HepG2 (cell line): Measurements from ENCODE around the gene ADIPOR1. TPM values are rescaled to one million over a fixed set of nuclear protein-coding genes. Genes with fewer than 3 reads are reported as not detected.

Experiments
- ATAC-seq: fragments of 200-7000 bp; cut with Tn5 transposase; 3 replicates; pipeline ENCODE4 v1.9.1; 2020; ENCODE audit warnings: mild to moderate bottlenecking, moderate library complexity
- BruUV-seq: library from RNA; stranded (reverse); fragments of 400-500 nt; replicated peaks from 2 replicates; lab custom pipeline; 2021; lab: Mats Ljungman, UMichigan
- CTCF ChIA-PET: fragments of 300-600 bp; formaldehyde crosslinking; extraction: SDS; loops from one replicate; lab custom pipeline; 2021; ENCODE audit warnings: low total read pairs, inconsistent platforms, low intra/inter-chr PET ratio; lab: Yijun Ruan, JAX
- POLR2A ChIA-PET: fragments of 350-600 bp; sonication (Branson Sonifier 250); formaldehyde crosslinking; loops from one replicate; lab custom pipeline; 2020; ENCODE audit warnings: antibody characterized with exemption, inconsistent platforms; lab: Yijun Ruan, JAX
- DNase-seq: peaks from one replicate; pipeline ENCODE4 v3.0.0-alpha.2; 2015; ENCODE audit warnings: low spot score
- FAIRE-seq: peaks from 3 replicates; lab custom pipeline; 2011; peaks lifted over from hg19 to GRCh38; lab: Jason Lieb, UNC
- H2AFZ ChIP-seq: one replicate; pipeline ENCODE4 v1.6.1; 2011; ENCODE audit warnings: low read length, inconsistent platforms
- H3K27ac ChIP-seq: fragments of 300-600 bp; 3 replicates; pipeline ENCODE4 v1.8.0; 2011; ENCODE audit warnings: mixed run types, mild to moderate bottlenecking, mixed read lengths, low read length, inconsistent platforms; ENCODE audit not compliant: insufficient read depth; ENCODE audit errors: extremely low read length
- H3K27me3 ChIP-seq, 2 experiments: fragments of 200-600 bp in 1 of 2; 2 replicates in 1 of 2; 3 replicates in 1 of 2; pipeline versions ENCODE4 v1.6.0 to v1.8.0; 2011; ENCODE audit warnings: low read length in 2 of 2, mild to moderate bottlenecking in 2 of 2, moderate library complexity in 2 of 2, inconsistent platforms in 1 of 2; ENCODE audit not compliant: insufficient read depth in 2 of 2, control insufficient read depth in 1 of 2
- H3K36me3 ChIP-seq, 2 experiments: fragments of 200-600 bp in 1 of 2; replicated peaks in 1 of 2; 2 replicates in 1 of 2; 3 replicates in 1 of 2; pipeline versions ENCODE4 v1.5.1 to v1.8.0; 2011; ENCODE audit warnings: low read length in 2 of 2, inconsistent platforms in 1 of 2; ENCODE audit not compliant: insufficient read depth in 2 of 2, control insufficient read depth in 1 of 2
- H3K4me1 ChIP-seq: 2 replicates; pipeline ENCODE4 v1.5.1; 2012; ENCODE audit warnings: low read length, inconsistent platforms; ENCODE audit not compliant: insufficient read depth
- H3K4me2 ChIP-seq: 2 replicates; pipeline ENCODE4 v1.6.0; 2011; ENCODE audit warnings: low read depth, low read length, inconsistent platforms
- H3K4me3 ChIP-seq, 3 experiments: fragments of 200-600 bp in 1 of 3; sonication (generic), shearing (Covaris generic) in 1 of 3; replicated peaks in 1 of 3; 2 replicates each; pipeline ENCODE4 v1.5.1; 2011 to 2016; ENCODE audit warnings: low read length in 3 of 3, inconsistent platforms in 2 of 3, low read depth in 2 of 3, mild to moderate bottlenecking in 2 of 3, control low read depth in 1 of 3, mixed read lengths in 1 of 3; ENCODE audit not compliant: insufficient read depth in 1 of 3
- H3K79me2 ChIP-seq: one replicate; pipeline ENCODE4 v1.6.1; 2011; ENCODE audit warnings: low read length, inconsistent platforms; ENCODE audit not compliant: insufficient read depth
- H3K9ac ChIP-seq: 2 replicates; pipeline ENCODE4 v1.6.0; 2011; ENCODE audit warnings: mild to moderate bottlenecking, low read depth, low read length, inconsistent platforms; ENCODE audit not compliant: insufficient read depth
- H3K9me3 ChIP-seq: 2 replicates; pipeline ENCODE4 v1.5.1; 2012; ENCODE audit warnings: mild to moderate bottlenecking, low read length
- H4K20me1 ChIP-seq: 2 replicates; pipeline ENCODE4 v1.6.0; 2011; ENCODE audit warnings: inconsistent platforms, mild to moderate bottlenecking, low read length, moderate library complexity; ENCODE audit not compliant: insufficient read depth
- KLF15 ChIP-seq: sonication (generic); formaldehyde crosslinking; IDR thresholded peaks from 2 replicates; pipeline ENCODE4 v1.8.1; 2023; ENCODE audit warnings: borderline replicate concordance, mild to moderate bottlenecking, inconsistent platforms, missing genetic modification reagents, mixed read lengths
- PTBP1 ChIP-seq: fragments of 200-400 bp; formaldehyde crosslinking; IDR thresholded peaks from 2 replicates; pipeline ENCODE4 v1.6.1; 2018; ENCODE audit warnings: low read length, low read depth; ENCODE audit not compliant: poor library complexity, severe bottlenecking
- SNAI1 ChIP-seq: sonication (generic); formaldehyde crosslinking; IDR thresholded peaks from 2 replicates; pipeline ENCODE4 v1.5.0; 2020; ENCODE audit warnings: mild to moderate bottlenecking, missing genetic modification reagents, borderline replicate concordance
- SNAPC2 ChIP-seq: sonication (generic); formaldehyde crosslinking; IDR thresholded peaks from 2 replicates; pipeline ENCODE4 v1.8.1; 2022; ENCODE audit warnings: mild to moderate bottlenecking, missing genetic modification reagents
- SRSF4 ChIP-seq: fragments of 200-400 bp; formaldehyde crosslinking; IDR thresholded peaks from one replicate; pipeline ENCODE4 v1.6.1; 2018; ENCODE audit warnings: mild to moderate bottlenecking, low read depth, low read length, moderate library complexity; ENCODE audit not compliant: poor library complexity, severe bottlenecking
- ZNF234 ChIP-seq: sonication (generic); formaldehyde crosslinking; conservative IDR thresholded peaks from 2 replicates; pipeline ENCODE4 v1.5.1; 2020; ENCODE audit warnings: mild to moderate bottlenecking, missing genetic modification reagents
- ZNF570 ChIP-seq: sonication (generic); formaldehyde crosslinking; IDR thresholded peaks from 2 replicates; pipeline ENCODE4 v1.4.0; 2020; ENCODE audit warnings: mild to moderate bottlenecking, missing genetic modification reagents, borderline replicate concordance
- WGBS: methylation state at CpG from one replicate; pipeline ENCODE4 v1.1.6; 2017; ENCODE audit warnings: low lambda C conversion rate; 5-methylcytosine and 5-hydroxymethylcytosine counted together
- in situ Hi-C: cut with HindIII; loops from 2 replicates; pipeline ENCODE4 v1.10.0; 2017; ENCODE audit warnings: low pct_unique_long_range_greater_than_20kb; ENCODE audit not compliant: extremely low pct_ligation_motif_present
- intact Hi-C: fragments of 100-400 bp; cut with micrococcal nuclease; formaldehyde crosslinking; loops from one replicate; pipeline ENCODE4 v1.10.0; 2022; ENCODE audit not compliant: unreplicated experiment
- polyA plus RNA-seq, 8 experiments: library from polyadenylated mRNA; depleted of rRNA in 3 of 8; stranded (reverse) in 7 of 8; unstranded in 1 of 8; fragments of >200 nt; fragmentation: Illumina TruSeq in 4 of 8; extraction: Trizol in 4 of 8; gene quantifications; 2 replicates each; pipeline versions ENCODE4 v1.2.1 to v1.2.3, GENCODE V29; 2011 to 2016; ENCODE audit warnings: low read depth in 4 of 8, missing spikeins in 1 of 8, mixed read lengths in 1 of 8; ENCODE audit not compliant: insufficient read depth in 1 of 8
- total RNA-seq, 5 experiments: library from RNA; depleted of rRNA; stranded (reverse); fragments of >200 nt; fragmentation: Illumina TruSeq; extraction: Trizol; gene quantifications; 2 replicates each; pipeline ENCODE4 v1.2.3, GENCODE V29; 2016; ENCODE audit warnings: low read depth in 1 of 5
- TF ChIP-seq, protein P1 (sequence below): sonication (generic); formaldehyde crosslinking; IDR thresholded peaks from 2 replicates; pipeline ENCODE4 v1.4.0; 2020; ENCODE audit warnings: missing genetic modification reagents
- TF ChIP-seq, protein P2 (sequence below): sonication (generic); formaldehyde crosslinking; IDR thresholded peaks from 2 replicates; pipeline ENCODE4 v1.4.0; 2020; ENCODE audit warnings: missing genetic modification reagents, borderline replicate concordance
- TF ChIP-seq, protein P3 (sequence below): sonication (generic); formaldehyde crosslinking; conservative IDR thresholded peaks from 2 replicates; pipeline ENCODE4 v1.8.1; 2023; ENCODE audit warnings: missing genetic modification reagents
- TF ChIP-seq, protein P4 (sequence below): sonication (generic); formaldehyde crosslinking; IDR thresholded peaks from 2 replicates; pipeline ENCODE4 v1.5.0; 2020; ENCODE audit warnings: mild to moderate bottlenecking, missing genetic modification reagents
- TF ChIP-seq, protein P5 (sequence below): sonication (generic); formaldehyde crosslinking; IDR thresholded peaks from 2 replicates; pipeline ENCODE4 v1.4.0; 2020; ENCODE audit warnings: mild to moderate bottlenecking, low read depth, missing genetic modification reagents

ADIPOR1 gene
- total and polyA plus RNA-seq, 2 of the 13 experiments (the other 11 are each of a cell fraction or from before 2014, with no cell fraction given) = 60.0 to 141 TPM

DNA sequence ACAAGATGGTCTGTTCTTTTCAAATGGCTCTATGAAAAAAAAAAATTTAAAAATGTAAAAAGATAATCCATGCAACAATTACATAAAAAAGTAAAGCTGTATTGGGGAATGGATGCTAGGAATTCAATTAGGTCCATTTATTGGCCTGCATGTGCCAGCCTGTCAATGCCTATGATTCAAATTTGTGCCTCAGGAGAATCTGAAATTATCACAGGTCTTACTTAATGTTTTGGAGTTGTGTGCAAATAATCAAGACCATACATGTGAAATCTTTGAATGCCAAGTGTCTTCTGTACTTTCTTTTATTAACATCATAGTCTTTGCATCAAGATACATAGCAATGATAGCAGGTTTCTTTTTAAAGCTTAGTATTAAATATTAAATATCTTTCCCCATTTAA lies 17.6 kb downstream of the ADIPOR1 start (continued):
- TF ChIP-seq, protein P1, sequence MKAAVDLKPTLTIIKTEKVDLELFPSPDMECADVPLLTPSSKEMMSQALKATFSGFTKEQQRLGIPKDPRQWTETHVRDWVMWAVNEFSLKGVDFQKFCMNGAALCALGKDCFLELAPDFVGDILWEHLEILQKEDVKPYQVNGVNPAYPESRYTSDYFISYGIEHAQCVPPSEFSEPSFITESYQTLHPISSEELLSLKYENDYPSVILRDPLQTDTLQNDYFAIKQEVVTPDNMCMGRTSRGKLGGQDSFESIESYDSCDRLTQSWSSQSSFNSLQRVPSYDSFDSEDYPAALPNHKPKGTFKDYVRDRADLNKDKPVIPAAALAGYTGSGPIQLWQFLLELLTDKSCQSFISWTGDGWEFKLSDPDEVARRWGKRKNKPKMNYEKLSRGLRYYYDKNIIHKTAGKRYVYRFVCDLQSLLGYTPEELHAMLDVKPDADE = no peak
- TF ChIP-seq SRSF4 = no peak

DNA sequence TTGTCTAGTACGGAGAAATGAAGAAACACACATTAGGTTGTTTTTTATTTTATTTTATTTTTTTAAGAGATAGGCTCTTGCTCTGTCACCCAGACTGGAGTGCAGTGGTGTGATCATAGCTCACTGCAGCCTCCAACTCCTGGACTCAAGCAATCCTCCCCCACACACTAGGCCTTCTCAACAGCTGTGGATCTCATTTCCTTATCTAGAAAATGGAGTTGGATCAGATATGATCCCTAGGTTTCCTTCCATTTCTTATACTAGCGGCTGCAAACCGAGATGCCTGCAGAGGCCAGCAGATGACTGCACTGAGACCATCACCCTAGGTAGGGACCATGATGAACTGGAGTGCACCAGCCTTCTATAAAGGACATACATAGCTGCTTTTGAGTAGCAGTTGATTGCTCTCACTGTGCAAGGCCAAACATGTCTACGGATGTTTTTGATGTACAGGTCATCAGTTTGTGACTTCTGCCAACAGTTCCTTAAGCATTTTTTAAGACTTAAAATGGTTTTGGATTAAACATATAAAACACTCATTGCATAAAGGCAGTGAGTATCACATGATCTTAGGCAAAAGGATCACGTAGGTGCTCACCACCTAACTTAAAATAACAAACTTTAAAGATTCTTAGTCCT lies 19.7 kb downstream of the ADIPOR1 start:
- H3K4me2 ChIP-seq = no peak overlapping the region
- WGBS = 93% methylated on average over 5 of the region's 5 CpGs
- TF ChIP-seq, protein P2, sequence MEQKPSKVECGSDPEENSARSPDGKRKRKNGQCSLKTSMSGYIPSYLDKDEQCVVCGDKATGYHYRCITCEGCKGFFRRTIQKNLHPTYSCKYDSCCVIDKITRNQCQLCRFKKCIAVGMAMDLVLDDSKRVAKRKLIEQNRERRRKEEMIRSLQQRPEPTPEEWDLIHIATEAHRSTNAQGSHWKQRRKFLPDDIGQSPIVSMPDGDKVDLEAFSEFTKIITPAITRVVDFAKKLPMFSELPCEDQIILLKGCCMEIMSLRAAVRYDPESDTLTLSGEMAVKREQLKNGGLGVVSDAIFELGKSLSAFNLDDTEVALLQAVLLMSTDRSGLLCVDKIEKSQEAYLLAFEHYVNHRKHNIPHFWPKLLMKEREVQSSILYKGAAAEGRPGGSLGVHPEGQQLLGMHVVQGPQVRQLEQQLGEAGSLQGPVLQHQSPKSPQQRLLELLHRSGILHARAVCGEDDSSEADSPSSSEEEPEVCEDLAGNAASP (CRISPR knock-in tag) = no peak
- TF ChIP-seq ZNF234 (CRISPR knock-in tag) = no peak
- TF ChIP-seq, protein P3, sequence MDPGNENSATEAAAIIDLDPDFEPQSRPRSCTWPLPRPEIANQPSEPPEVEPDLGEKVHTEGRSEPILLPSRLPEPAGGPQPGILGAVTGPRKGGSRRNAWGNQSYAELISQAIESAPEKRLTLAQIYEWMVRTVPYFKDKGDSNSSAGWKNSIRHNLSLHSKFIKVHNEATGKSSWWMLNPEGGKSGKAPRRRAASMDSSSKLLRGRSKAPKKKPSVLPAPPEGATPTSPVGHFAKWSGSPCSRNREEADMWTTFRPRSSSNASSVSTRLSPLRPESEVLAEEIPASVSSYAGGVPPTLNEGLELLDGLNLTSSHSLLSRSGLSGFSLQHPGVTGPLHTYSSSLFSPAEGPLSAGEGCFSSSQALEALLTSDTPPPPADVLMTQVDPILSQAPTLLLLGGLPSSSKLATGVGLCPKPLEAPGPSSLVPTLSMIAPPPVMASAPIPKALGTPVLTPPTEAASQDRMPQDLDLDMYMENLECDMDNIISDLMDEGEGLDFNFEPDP (CRISPR knock-in tag) = no peak
- no peak for TF ChIP-seq SNAI1 (CRISPR knock-in tag)
- TF ChIP-seq SNAPC2 (CRISPR knock-in tag) = no peak
- TF ChIP-seq ZNF570 (CRISPR knock-in tag) = no peak
- TF ChIP-seq, protein P4, sequence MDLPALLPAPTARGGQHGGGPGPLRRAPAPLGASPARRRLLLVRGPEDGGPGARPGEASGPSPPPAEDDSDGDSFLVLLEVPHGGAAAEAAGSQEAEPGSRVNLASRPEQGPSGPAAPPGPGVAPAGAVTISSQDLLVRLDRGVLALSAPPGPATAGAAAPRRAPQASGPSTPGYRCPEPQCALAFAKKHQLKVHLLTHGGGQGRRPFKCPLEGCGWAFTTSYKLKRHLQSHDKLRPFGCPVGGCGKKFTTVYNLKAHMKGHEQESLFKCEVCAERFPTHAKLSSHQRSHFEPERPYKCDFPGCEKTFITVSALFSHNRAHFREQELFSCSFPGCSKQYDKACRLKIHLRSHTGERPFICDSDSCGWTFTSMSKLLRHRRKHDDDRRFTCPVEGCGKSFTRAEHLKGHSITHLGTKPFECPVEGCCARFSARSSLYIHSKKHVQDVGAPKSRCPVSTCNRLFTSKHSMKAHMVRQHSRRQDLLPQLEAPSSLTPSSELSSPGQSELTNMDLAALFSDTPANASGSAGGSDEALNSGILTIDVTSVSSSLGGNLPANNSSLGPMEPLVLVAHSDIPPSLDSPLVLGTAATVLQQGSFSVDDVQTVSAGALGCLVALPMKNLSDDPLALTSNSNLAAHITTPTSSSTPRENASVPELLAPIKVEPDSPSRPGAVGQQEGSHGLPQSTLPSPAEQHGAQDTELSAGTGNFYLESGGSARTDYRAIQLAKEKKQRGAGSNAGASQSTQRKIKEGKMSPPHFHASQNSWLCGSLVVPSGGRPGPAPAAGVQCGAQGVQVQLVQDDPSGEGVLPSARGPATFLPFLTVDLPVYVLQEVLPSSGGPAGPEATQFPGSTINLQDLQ (CRISPR knock-in tag) = no peak
- TF ChIP-seq PTBP1 = no peak
- TF ChIP-seq, protein P5, sequence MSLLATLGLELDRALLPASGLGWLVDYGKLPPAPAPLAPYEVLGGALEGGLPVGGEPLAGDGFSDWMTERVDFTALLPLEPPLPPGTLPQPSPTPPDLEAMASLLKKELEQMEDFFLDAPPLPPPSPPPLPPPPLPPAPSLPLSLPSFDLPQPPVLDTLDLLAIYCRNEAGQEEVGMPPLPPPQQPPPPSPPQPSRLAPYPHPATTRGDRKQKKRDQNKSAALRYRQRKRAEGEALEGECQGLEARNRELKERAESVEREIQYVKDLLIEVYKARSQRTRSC (CRISPR knock-in tag) = no peak
- no peak for TF ChIP-seq KLF15 (CRISPR knock-in tag)

More for the DNA sequence above, 19.7 kb downstream of the ADIPOR1 start:
- H3K36me3 ChIP-seq = peaks cover 10 to 22% of the 10 kb centered on the region in 2 experiments; a peak in 4 of 5 replicates
- H3K27me3 ChIP-seq = no peaks in the 10 kb centered on the region
- no peaks in the 10 kb centered on the region for H3K79me2 ChIP-seq
- no peaks in the 10 kb centered on the region for H3K4me1 ChIP-seq
- intact Hi-C loops (no loop called here), in situ Hi-C loops (no loop called here)
- H2AFZ ChIP-seq = no peak overlapping the region
- no peak; the same call in 2 of the 3 replicates for ATAC-seq
- POLR2A ChIA-PET = no interaction called here
- CTCF ChIA-PET = no interaction called here
- no peak overlapping the region for H3K27ac ChIP-seq
- no TSS peak for BruUV-seq
- no peak overlapping the region for H3K9ac ChIP-seq
- H4K20me1 ChIP-seq = no peaks in the 10 kb centered on the region
- no peaks in the 10 kb centered on the region for H3K9me3 ChIP-seq
- no peak for FAIRE-seq
- DNase-seq = no peak
- no peak overlapping the region for H3K4me3 ChIP-seq
